ENCODE measurements around the gene EPG5. TPM values are rescaled to one million over a fixed set of nuclear protein-coding genes. Genes with fewer than 3 reads are reported as not detected.

The EPG5 gene
- polyA plus RNA-seq, 1 of the 3 experiments (the other 2 are of a cell fraction), result 13.6 TPM

GRCh38 chr18:45864081-45864480, 103.0 kb downstream of the EPG5 start:
- H3K79me2 ChIP-seq (ENCODE audit: insufficient read depth), result no peaks in the 10 kb centered on the region
- H3K36me3 ChIP-seq (replicated peaks in 1 of 2; ENCODE audit: control insufficient read depth in 1 of 2, insufficient read depth in 2 of 2, low read length in 1 of 2), result peaks cover 77 to 93% of the 10 kb centered on the region in 2 experiments
- TF ChIP-seq GABPA (IDR thresholded peaks at IDR 0.05; ENCODE audit: low read depth), result no peak
- no peak for TF ChIP-seq RAD21 (IDR thresholded peaks at IDR 0.05; ENCODE audit: low read length)
- TF ChIP-seq JUND (IDR thresholded peaks at IDR 0.05), result no peak
- TF ChIP-seq MEF2A (IDR thresholded peaks at IDR 0.05; ENCODE audit: borderline replicate concordance, low read depth), result no peak
- no peak for TF ChIP-seq MXI1 (IDR thresholded peaks at IDR 0.05; ENCODE audit: low read depth, low read length)
- no peak for TF ChIP-seq CHD2 (IDR thresholded peaks at IDR 0.05; ENCODE audit: low read length, partially characterized antibody)
- no peak for TF ChIP-seq FOXM1 (IDR thresholded peaks at IDR 0.05; ENCODE audit: low read depth)
- no peak for TF ChIP-seq SIN3A (IDR thresholded peaks at IDR 0.05; ENCODE audit: borderline replicate concordance, low read depth, low read length)
- no peak for TF ChIP-seq GATA2 (CRISPR knock-in tag; IDR thresholded peaks at IDR 0.05)
- TF ChIP-seq SMC3 (IDR thresholded peaks at IDR 0.05; ENCODE audit: low read depth, low read length), result no peak
- peaks cover 9% of the 10 kb centered on the region for H3F3A ChIP-seq (replicated peaks; ENCODE audit: insufficient read depth)
- no peaks in the 10 kb centered on the region for H3K9me2 ChIP-seq
- no peak for DNase-seq
- H3K4me1 ChIP-seq (ENCODE audit: control insufficient read depth in 1 of 2, insufficient read depth in 2 of 2, low read depth in 1 of 2, low read length in 1 of 2), result no peaks in the 10 kb centered on the region
- no peak overlapping the region for H3K9ac ChIP-seq
- no peak overlapping the region for H3K4me3 ChIP-seq (ENCODE audit: low read depth in 2 of 2, low read length in 1 of 2)
- no peaks in the 10 kb centered on the region for H4K20me1 ChIP-seq (ENCODE audit: insufficient read depth)
- POLR2A ChIA-PET, result no interaction called here
- H3K27me3 ChIP-seq (ENCODE audit: insufficient read depth), result no peaks in the 10 kb centered on the region
- H2AFZ ChIP-seq (ENCODE audit: low read depth), result no peak overlapping the region
- no peak overlapping the region for H3K4me2 ChIP-seq
- CTCF ChIA-PET, result interaction anchor here (1.3 kb wide), 1 partner anchor 17 kb away, joined by 4 read pairs; no protein-coding TSS in a partner anchor
- peaks cover 5% of the 10 kb centered on the region; the same call in 1 of the 2 replicates for H3K9me3 ChIP-seq
- no peak overlapping the region for H3K27ac ChIP-seq (ENCODE audit: low read depth in 2 of 2, low read length in 1 of 2)
- WGBS (ENCODE audit: low lambda C conversion rate), result 97% methylated on average over 5 of the region's 5 CpGs

DNA sequence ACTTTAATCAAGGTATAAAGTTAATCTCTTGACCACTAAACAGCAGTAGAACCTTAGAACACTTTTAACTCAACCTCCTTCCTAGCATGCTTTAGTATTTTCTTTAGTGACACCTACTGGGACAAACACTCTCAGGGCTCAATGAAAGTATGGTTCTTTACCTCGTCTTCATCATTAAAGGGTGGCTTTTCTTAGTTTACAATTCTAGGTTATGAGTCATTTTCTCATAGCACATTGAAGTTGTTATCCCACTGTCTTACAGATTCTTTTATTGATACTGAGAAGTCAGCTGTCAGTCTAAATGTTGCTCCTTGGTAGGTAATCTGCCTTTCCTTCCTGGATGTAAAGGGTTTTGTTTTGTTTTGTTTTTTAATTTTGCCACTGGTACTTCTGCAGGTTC, 103.7 kb downstream of the EPG5 start:
- H3K79me2 ChIP-seq (ENCODE audit: insufficient read depth), result no peaks in the 10 kb centered on the region
- no peaks in the 10 kb centered on the region for H3K27me3 ChIP-seq (ENCODE audit: insufficient read depth)
- H3K36me3 ChIP-seq (replicated peaks in 1 of 2; ENCODE audit: control insufficient read depth in 1 of 2, insufficient read depth in 2 of 2, low read length in 1 of 2), result peaks cover 83 to 94% of the 10 kb centered on the region in 2 experiments
- H2AFZ ChIP-seq (ENCODE audit: low read depth), result no peak overlapping the region
- POLR2A ChIA-PET, result no interaction called here
- no peaks in the 10 kb centered on the region for H3K4me1 ChIP-seq (ENCODE audit: control insufficient read depth in 1 of 2, insufficient read depth in 2 of 2, low read depth in 1 of 2, low read length in 1 of 2)
- H3K4me3 ChIP-seq (ENCODE audit: low read depth in 2 of 2, low read length in 1 of 2), result no peak overlapping the region
- H3K9me2 ChIP-seq, result no peaks in the 10 kb centered on the region
- WGBS (ENCODE audit: low lambda C conversion rate), result 97% methylated on average over 1 of the region's 1 CpG
- no peak overlapping the region for H3K4me2 ChIP-seq
- H4K20me1 ChIP-seq (ENCODE audit: insufficient read depth), result no peaks in the 10 kb centered on the region
- TF ChIP-seq MEF2A (IDR thresholded peaks at IDR 0.05; ENCODE audit: borderline replicate concordance, low read depth), result no peak
- no peak for TF ChIP-seq CHD2 (IDR thresholded peaks at IDR 0.05; ENCODE audit: low read length, partially characterized antibody)
- TF ChIP-seq SIN3A (IDR thresholded peaks at IDR 0.05; ENCODE audit: borderline replicate concordance, low read depth, low read length), result no peak
- TF ChIP-seq TCF12 (IDR thresholded peaks at IDR 0.05), result no peak
- no peak for TF ChIP-seq MXI1 (IDR thresholded peaks at IDR 0.05; ENCODE audit: low read depth, low read length)
- TF ChIP-seq, protein P1, sequence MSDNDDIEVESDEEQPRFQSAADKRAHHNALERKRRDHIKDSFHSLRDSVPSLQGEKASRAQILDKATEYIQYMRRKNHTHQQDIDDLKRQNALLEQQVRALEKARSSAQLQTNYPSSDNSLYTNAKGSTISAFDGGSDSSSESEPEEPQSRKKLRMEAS (IDR thresholded peaks at IDR 0.05; ENCODE audit: low read depth), result no peak
- TF ChIP-seq SMC3 (IDR thresholded peaks at IDR 0.05; ENCODE audit: low read depth, low read length), result no peak
- TF ChIP-seq USF1 (IDR thresholded peaks at IDR 0.05; ENCODE audit: borderline replicate concordance, low read depth), result no peak
- TF ChIP-seq FOXM1 (IDR thresholded peaks at IDR 0.05; ENCODE audit: low read depth), result no peak
- no peak for TF ChIP-seq FOXJ3 (CRISPR knock-in tag; IDR thresholded peaks at IDR 0.05)
- no peak for TF ChIP-seq JUND (IDR thresholded peaks at IDR 0.05)
- TF ChIP-seq YY1 (IDR thresholded peaks at IDR 0.05; ENCODE audit: low read depth), result no peak
- TF ChIP-seq, protein P2, sequence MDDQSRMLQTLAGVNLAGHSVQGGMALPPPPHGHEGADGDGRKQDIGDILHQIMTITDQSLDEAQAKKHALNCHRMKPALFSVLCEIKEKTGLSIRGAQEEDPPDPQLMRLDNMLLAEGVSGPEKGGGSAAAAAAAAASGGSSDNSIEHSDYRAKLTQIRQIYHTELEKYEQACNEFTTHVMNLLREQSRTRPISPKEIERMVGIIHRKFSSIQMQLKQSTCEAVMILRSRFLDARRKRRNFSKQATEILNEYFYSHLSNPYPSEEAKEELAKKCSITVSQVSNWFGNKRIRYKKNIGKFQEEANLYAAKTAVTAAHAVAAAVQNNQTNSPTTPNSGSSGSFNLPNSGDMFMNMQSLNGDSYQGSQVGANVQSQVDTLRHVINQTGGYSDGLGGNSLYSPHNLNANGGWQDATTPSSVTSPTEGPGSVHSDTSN (IDR thresholded peaks at IDR 0.05), result no peak
- no peak for TF ChIP-seq TAF1 (IDR thresholded peaks at IDR 0.05; ENCODE audit: borderline replicate concordance, low read depth, low read length)
- TF ChIP-seq, protein P3, sequence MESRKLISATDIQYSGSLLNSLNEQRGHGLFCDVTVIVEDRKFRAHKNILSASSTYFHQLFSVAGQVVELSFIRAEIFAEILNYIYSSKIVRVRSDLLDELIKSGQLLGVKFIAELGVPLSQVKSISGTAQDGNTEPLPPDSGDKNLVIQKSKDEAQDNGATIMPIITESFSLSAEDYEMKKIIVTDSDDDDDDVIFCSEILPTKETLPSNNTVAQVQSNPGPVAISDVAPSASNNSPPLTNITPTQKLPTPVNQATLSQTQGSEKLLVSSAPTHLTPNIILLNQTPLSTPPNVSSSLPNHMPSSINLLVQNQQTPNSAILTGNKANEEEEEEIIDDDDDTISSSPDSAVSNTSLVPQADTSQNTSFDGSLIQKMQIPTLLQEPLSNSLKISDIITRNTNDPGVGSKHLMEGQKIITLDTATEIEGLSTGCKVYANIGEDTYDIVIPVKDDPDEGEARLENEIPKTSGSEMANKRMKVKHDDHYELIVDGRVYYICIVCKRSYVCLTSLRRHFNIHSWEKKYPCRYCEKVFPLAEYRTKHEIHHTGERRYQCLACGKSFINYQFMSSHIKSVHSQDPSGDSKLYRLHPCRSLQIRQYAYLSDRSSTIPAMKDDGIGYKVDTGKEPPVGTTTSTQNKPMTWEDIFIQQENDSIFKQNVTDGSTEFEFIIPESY (IDR thresholded peaks at IDR 0.05; ENCODE audit: borderline replicate concordance, low read depth), result no peak
- no peak for TF ChIP-seq RAD21 (IDR thresholded peaks at IDR 0.05; ENCODE audit: low read length)
- no peak for TF ChIP-seq NRF1 (IDR thresholded peaks at IDR 0.05; ENCODE audit: low read depth, low read length)
- no peak for TF ChIP-seq GABPA (IDR thresholded peaks at IDR 0.05; ENCODE audit: low read depth)
- CTCF ChIA-PET, result interaction anchor here (2.1 kb wide), 1 partner anchor 16 kb away, joined by 4 read pairs; no protein-coding TSS in a partner anchor
- peaks cover 5% of the 10 kb centered on the region; the same call in 1 of the 2 replicates for H3K9me3 ChIP-seq
- H3K27ac ChIP-seq (ENCODE audit: low read depth in 2 of 2, low read length in 1 of 2), result no peak overlapping the region
- H3F3A ChIP-seq (replicated peaks; ENCODE audit: insufficient read depth), result peaks cover 10% of the 10 kb centered on the region
- DNase-seq, result no peak
- H3K9ac ChIP-seq, result no peak overlapping the region

Data from SK-N-SH (cell line).